MM.1S (cell line): ENCODE data around the gene PAPOLB.

ENCODE experiments used
- CTCF ChIP-seq: fragments of 300-600 bp; sonication (generic); IDR thresholded peaks from 2 replicates; pipeline ENCODE4 v1.5.1; 2016; ENCODE audit warnings: antibody characterized with exemption, low read length, mixed read lengths
- EZH2 ChIP-seq: fragments of 300-600 bp; sonication (generic); optimal IDR thresholded peaks from 2 replicates; pipeline ENCODE3; 2017; ENCODE audit warnings: low read depth, mild to moderate bottlenecking, antibody characterized with exemption, low read length, mixed read lengths

- TF ChIP-seq EZH2 (no peak), CTCF (no peak)
These were observed 46.0 kb downstream of the PAPOLB start for GRCh38 chr7:4815609-4816418.
